HG03575 (cell line): ENCODE data around the gene FAM53C.
"Not testable (repeated sequence)": the region's sequence is repeated elsewhere in the genome, so short reads cannot be mapped to it uniquely, and the experiment has no call there.

Experiments
- ATAC-seq: cut with Tn5 transposase; IDR thresholded peaks from one replicate; pipeline ENCODE4 v1.9.1; 2021; ENCODE audit not compliant: unreplicated experiment, insufficient number of reproducible peaks, low FRiP score; ENCODE audit errors: extremely low read depth

Gene FAM53C

GRCh38 chr5:138382347-138382746, 44.3 kb downstream of the FAM53C start:
- no peak for ATAC-seq

DNA sequence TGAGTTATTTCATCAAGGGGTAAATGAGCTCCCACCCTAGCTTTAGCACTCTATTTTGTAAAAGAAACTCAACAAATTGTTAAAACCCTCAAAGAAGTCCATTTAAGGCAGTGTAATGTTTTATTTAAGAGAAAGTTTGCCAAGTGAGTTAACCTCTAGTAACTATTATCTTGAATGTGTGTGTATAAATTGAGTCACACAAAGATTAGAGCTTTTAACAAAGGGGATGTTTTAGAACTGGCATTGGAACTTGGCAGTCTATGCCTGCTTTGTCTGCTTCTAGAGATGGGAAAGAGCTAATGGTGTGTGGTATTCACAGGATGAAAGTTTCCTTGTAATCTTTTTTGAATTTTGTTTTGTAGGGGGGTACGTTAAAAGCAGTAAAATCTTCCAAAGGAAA, 47.6 kb downstream of the FAM53C start:
- no peak for ATAC-seq

GRCh38 chr5:138386290-138386689, 48.2 kb downstream of the FAM53C start:
- ATAC-seq, result no peak

GRCh38 chr5:138389332-138389731, 51.3 kb downstream of the FAM53C start:
- ATAC-seq, result no peak

DNA sequence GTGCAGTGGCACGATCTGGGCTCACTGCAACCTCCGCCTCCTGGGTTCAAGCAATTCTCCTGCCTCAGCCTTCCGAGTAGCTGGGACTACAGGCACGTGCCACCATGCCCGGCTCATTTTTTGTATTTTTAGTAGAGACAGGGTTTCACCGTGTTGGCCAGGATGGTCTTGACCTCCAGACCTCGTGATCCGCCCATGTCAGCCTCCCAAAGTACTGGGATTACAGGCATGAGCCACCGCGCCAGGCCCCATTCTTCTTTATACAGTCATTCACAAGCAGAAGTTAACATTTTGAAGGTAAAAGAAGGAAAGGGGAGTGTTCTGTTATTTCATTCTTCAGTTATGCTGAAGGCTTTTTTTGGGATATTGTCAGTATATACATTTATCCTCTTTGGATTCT, 51.8 kb downstream of the FAM53C start:
- ATAC-seq, result not testable (repeated sequence)

DNA sequence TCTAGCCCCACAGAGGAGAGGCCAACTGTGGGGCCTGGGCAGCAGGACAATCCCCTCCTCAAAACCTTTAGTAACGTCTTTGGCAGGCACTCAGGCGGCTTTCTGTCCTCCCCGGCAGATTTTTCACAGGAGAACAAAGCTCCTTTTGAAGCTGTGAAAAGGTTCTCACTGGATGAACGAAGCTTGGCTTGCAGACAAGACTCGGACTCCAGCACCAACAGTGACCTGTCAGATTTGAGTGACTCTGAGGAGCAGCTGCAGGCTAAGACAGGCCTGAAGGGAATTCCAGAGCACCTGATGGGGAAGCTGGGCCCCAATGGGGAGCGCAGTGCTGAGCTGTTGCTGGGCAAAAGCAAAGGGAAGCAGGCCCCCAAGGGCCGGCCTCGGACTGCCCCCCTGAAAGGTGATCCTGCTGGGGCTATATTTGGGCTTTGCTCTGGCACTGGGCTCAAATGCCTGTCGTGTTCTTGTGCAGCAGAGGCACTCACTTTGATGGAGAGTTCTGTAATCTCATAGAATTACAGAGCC, 53.9 kb downstream of the FAM53C start:
- ATAC-seq, result no peak
